Measurements from ENCODE around the gene EFCAB14.
"Not testable (repeated sequence)": the region's sequence is repeated elsewhere in the genome, so short reads cannot be mapped to it uniquely, and the experiment has no call there.

Gene EFCAB14

GRCh38 chr1:46718727-46719622 is at the start of gene EFCAB14:
Gene EFCAB14 (minus strand): TSS chr1:46719114. CDS start chr1:46718087, 1,027 bp downstream.
- DNase-seq: peak; percentile 91

- DNase-seq: no peak
Observed at GRCh38 chr1:46768445-46768844, 49.5 kb upstream of the EFCAB14 start.

- no peak for DNase-seq
Observed at GRCh38 chr1:46767649-46768282, 48.9 kb upstream of the EFCAB14 start.

- no peak for DNase-seq
Observed at GRCh38 chr1:46764402-46764801, 45.5 kb upstream of the EFCAB14 start.

GRCh38 chr1:46761740-46762139 is 42.8 kb upstream of the EFCAB14 start:
- no peak for DNase-seq

- DNase-seq: no peak
Observed at GRCh38 chr1:46760558-46761166, 41.7 kb upstream of the EFCAB14 start.

GRCh38 chr1:46757956-46758528 is 39.1 kb upstream of the EFCAB14 start:
- no peak for DNase-seq

- DNase-seq: peak; percentile 59
Observed at GRCh38 chr1:46757247-46757955, 38.5 kb upstream of the EFCAB14 start.

GRCh38 chr1:46755121-46755520 is 36.2 kb upstream of the EFCAB14 start:
- no peak for DNase-seq

GRCh38 chr1:46754707-46755106 is 35.8 kb upstream of the EFCAB14 start:
- not testable (repeated sequence) for DNase-seq

- no peak for DNase-seq
Observed at GRCh38 chr1:46753985-46754384, 35.1 kb upstream of the EFCAB14 start.

- no peak for DNase-seq
Observed at GRCh38 chr1:46749921-46750404, 31.0 kb upstream of the EFCAB14 start.

- DNase-seq: no peak
Observed at GRCh38 chr1:46749404-46749803, 30.5 kb upstream of the EFCAB14 start.

- DNase-seq: peak; percentile 60
Observed at GRCh38 chr1:46747683-46748288, 28.9 kb upstream of the EFCAB14 start.

GRCh38 chr1:46742069-46742468 is 23.2 kb upstream of the EFCAB14 start:
- DNase-seq: no peak

GRCh38 chr1:46735708-46736324 is 16.9 kb upstream of the EFCAB14 start:
- no peak for DNase-seq

GRCh38 chr1:46728327-46728873 is 9.5 kb upstream of the EFCAB14 start:
- DNase-seq: not testable (repeated sequence)

GRCh38 chr1:46725736-46726108 is 6.8 kb upstream of the EFCAB14 start:
- DNase-seq: no peak

GRCh38 chr1:46724991-46725735 is 6.2 kb upstream of the EFCAB14 start:
- peak; percentile 79 for DNase-seq

- no peak for DNase-seq
Observed at GRCh38 chr1:46723901-46724300, 5.0 kb upstream of the EFCAB14 start.

Data from NCI-H748 treated with DMSO at 0.1 percent for 48 hours (cell line).